ENCODE results near the gene KHDC3L.

KHDC3L gene

GRCh38 chr6:73400656-73401055, 38.2 kb downstream of the KHDC3L start:
- no peaks in the 10 kb centered on the region for H3K36me3 ChIP-seq (ENCODE audit: insufficient read depth, low read length)
- no peak overlapping the region for H2AFZ ChIP-seq (ENCODE audit: low read length)
- H4K20me1 ChIP-seq (ENCODE audit: insufficient read depth, low read length) = no peaks in the 10 kb centered on the region
- TF ChIP-seq, protein P1, sequence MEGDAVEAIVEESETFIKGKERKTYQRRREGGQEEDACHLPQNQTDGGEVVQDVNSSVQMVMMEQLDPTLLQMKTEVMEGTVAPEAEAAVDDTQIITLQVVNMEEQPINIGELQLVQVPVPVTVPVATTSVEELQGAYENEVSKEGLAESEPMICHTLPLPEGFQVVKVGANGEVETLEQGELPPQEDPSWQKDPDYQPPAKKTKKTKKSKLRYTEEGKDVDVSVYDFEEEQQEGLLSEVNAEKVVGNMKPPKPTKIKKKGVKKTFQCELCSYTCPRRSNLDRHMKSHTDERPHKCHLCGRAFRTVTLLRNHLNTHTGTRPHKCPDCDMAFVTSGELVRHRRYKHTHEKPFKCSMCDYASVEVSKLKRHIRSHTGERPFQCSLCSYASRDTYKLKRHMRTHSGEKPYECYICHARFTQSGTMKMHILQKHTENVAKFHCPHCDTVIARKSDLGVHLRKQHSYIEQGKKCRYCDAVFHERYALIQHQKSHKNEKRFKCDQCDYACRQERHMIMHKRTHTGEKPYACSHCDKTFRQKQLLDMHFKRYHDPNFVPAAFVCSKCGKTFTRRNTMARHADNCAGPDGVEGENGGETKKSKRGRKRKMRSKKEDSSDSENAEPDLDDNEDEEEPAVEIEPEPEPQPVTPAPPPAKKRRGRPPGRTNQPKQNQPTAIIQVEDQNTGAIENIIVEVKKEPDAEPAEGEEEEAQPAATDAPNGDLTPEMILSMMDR (IDR thresholded peaks at IDR 0.05; ENCODE audit: low read length) = no peak
- TF ChIP-seq EZH2 (IDR thresholded peaks at IDR 0.05; ENCODE audit: borderline replicate concordance, low read length) = no peak
- no peaks in the 10 kb centered on the region for H3K9me3 ChIP-seq (ENCODE audit: low read length)
- H3K79me2 ChIP-seq (ENCODE audit: insufficient read depth, low read length) = no peaks in the 10 kb centered on the region
- no peaks in the 10 kb centered on the region for H3K27me3 ChIP-seq (ENCODE audit: insufficient read depth, low read length)
- no peak overlapping the region for H3K4me3 ChIP-seq (ENCODE audit: low read depth, low read length, poor library complexity, severe bottlenecking)
- no peak overlapping the region for H3K27ac ChIP-seq (ENCODE audit: low read depth, low read length, poor library complexity, severe bottlenecking)
- H3F3A ChIP-seq (ENCODE audit: insufficient read depth, low read length) = no peaks in the 10 kb centered on the region
- H3K4me1 ChIP-seq (ENCODE audit: insufficient read depth, low read length, severe bottlenecking) = no peaks in the 10 kb centered on the region
- H3K9me2 ChIP-seq (ENCODE audit: low read depth, low read length) = no peaks in the 10 kb centered on the region
- H3K4me2 ChIP-seq (ENCODE audit: low read length) = no peak overlapping the region
- H3K9ac ChIP-seq (ENCODE audit: low read length) = no peak overlapping the region

- H3K9ac ChIP-seq (ENCODE audit: low read length) = no peak overlapping the region
- H3K27me3 ChIP-seq (ENCODE audit: insufficient read depth, low read length) = no peaks in the 10 kb centered on the region
- no peak overlapping the region for H3K4me3 ChIP-seq (ENCODE audit: low read depth, low read length, poor library complexity, severe bottlenecking)
- TF ChIP-seq EZH2 (IDR thresholded peaks at IDR 0.05; ENCODE audit: borderline replicate concordance, low read length) = no peak
- TF ChIP-seq, protein P1 (IDR thresholded peaks at IDR 0.05; ENCODE audit: low read length) = no peak
- no peak overlapping the region for H3K4me2 ChIP-seq (ENCODE audit: low read length)
- H3K4me1 ChIP-seq (ENCODE audit: insufficient read depth, low read length, severe bottlenecking) = no peaks in the 10 kb centered on the region
- no peaks in the 10 kb centered on the region for H3F3A ChIP-seq (ENCODE audit: insufficient read depth, low read length)
- H3K36me3 ChIP-seq (ENCODE audit: insufficient read depth, low read length) = no peaks in the 10 kb centered on the region
- H2AFZ ChIP-seq (ENCODE audit: low read length) = no peak overlapping the region
- no peaks in the 10 kb centered on the region for H3K9me3 ChIP-seq (ENCODE audit: low read length)
- no peaks in the 10 kb centered on the region for H3K9me2 ChIP-seq (ENCODE audit: low read depth, low read length)
- no peak overlapping the region for H3K27ac ChIP-seq (ENCODE audit: low read depth, low read length, poor library complexity, severe bottlenecking)
- H3K79me2 ChIP-seq (ENCODE audit: insufficient read depth, low read length) = no peaks in the 10 kb centered on the region
- no peaks in the 10 kb centered on the region for H4K20me1 ChIP-seq (ENCODE audit: insufficient read depth, low read length)
Observed at GRCh38 chr6:73409395-73409794, 46.9 kb downstream of the KHDC3L start.

DNA sequence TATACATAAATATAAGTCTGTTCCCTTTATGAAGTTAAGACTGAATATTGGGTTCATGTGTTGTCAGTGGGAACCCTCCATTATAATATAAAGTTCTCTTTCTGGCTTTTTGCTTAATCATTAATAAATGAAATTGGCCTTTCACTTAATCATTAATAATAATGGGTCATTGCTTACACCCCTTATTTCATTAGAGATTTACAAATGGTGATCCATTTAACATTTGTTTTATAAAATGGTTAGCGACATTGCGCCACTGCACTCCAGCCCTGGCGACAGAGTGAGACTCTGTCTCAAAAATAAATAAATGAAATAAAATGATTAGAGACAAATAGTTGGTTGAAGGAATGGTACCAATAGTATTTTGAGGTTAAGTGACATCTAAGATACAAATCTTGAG, 50.6 kb downstream of the KHDC3L start:
- H4K20me1 ChIP-seq (ENCODE audit: insufficient read depth, low read length) = no peaks in the 10 kb centered on the region
- H3F3A ChIP-seq (ENCODE audit: insufficient read depth, low read length) = no peaks in the 10 kb centered on the region
- no peak overlapping the region for H3K9ac ChIP-seq (ENCODE audit: low read length)
- H3K36me3 ChIP-seq (ENCODE audit: insufficient read depth, low read length) = no peaks in the 10 kb centered on the region
- no peaks in the 10 kb centered on the region for H3K9me3 ChIP-seq (ENCODE audit: low read length)
- no peaks in the 10 kb centered on the region for H3K9me2 ChIP-seq (ENCODE audit: low read depth, low read length)
- no peaks in the 10 kb centered on the region for H3K4me1 ChIP-seq (ENCODE audit: insufficient read depth, low read length, severe bottlenecking)
- no peak overlapping the region for H3K4me3 ChIP-seq (ENCODE audit: low read depth, low read length, poor library complexity, severe bottlenecking)
- TF ChIP-seq, protein P1 (IDR thresholded peaks at IDR 0.05; ENCODE audit: low read length) = no peak
- TF ChIP-seq EZH2 (IDR thresholded peaks at IDR 0.05; ENCODE audit: borderline replicate concordance, low read length) = no peak
- H3K27me3 ChIP-seq (ENCODE audit: insufficient read depth, low read length) = no peaks in the 10 kb centered on the region
- no peak overlapping the region for H3K4me2 ChIP-seq (ENCODE audit: low read length)
- no peaks in the 10 kb centered on the region for H3K79me2 ChIP-seq (ENCODE audit: insufficient read depth, low read length)
- H3K27ac ChIP-seq (ENCODE audit: low read depth, low read length, poor library complexity, severe bottlenecking) = no peak overlapping the region
- H2AFZ ChIP-seq (ENCODE audit: low read length) = no peak overlapping the region
